Right lobe of liver (tissue), 4 donors: Measurements from ENCODE around the gene CAMK2N1.

ENCODE experiments used
- CTCF ChIP-seq, 4 donors: fragments of 200-600 bp in 3 of 4; fragments of 450-650 bp in 1 of 4; IDR thresholded peaks; one replicate each; pipeline versions ENCODE4 v1.5.1 to v1.8.0; 2016 to 2022; ENCODE audit warnings: antibody characterized with exemption in 4 of 4, mild to moderate bottlenecking in 2 of 4
- POLR2A ChIP-seq: fragments of 450-650 bp; IDR thresholded peaks from one replicate; pipeline ENCODE4 v1.6.1; 2017; ENCODE audit warnings: antibody characterized with exemption, mild to moderate bottlenecking
- donor health status: DM: no; HTN: no; CAD: no.
- donor health status: DM: no; HTN: no; CAD: no.
- donor health status: DM: no; HTN: yes; CAD: no.

- TF ChIP-seq CTCF (IDR thresholded peaks at IDR 0.05) (no peak), POLR2A (no peak)
Measured at GRCh38 chr1:20511518-20512428, 25.8 kb upstream of the CAMK2N1 start.
